ENCODE data around the gene HEY2.

The HEY2 gene

GRCh38 chr6:125745281-125746018 is 4.0 kb upstream of the HEY2 start:
- no peak for DNase-seq (ENCODE audit: low spot score)

DNA sequence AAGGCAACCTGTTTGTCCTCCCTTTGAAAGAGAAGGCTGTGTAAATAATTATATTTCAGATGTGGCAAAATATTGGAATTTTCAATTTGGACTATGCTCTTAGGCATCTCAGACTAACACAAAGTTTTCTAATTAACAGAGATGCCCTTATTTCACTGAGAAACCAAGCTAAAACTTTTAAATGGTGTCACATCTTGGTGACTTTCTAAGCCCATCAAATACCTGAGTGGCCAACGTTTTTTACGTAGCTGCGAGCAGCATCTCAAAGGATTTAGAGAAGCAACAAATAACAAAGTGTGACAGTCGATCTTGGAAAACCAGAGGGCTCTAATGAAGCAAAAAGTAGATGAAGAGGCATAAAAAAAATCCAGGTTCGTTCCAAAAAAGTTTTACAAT is 3.4 kb upstream of the HEY2 start:
- no peak for DNase-seq (ENCODE audit: low spot score)

DNA sequence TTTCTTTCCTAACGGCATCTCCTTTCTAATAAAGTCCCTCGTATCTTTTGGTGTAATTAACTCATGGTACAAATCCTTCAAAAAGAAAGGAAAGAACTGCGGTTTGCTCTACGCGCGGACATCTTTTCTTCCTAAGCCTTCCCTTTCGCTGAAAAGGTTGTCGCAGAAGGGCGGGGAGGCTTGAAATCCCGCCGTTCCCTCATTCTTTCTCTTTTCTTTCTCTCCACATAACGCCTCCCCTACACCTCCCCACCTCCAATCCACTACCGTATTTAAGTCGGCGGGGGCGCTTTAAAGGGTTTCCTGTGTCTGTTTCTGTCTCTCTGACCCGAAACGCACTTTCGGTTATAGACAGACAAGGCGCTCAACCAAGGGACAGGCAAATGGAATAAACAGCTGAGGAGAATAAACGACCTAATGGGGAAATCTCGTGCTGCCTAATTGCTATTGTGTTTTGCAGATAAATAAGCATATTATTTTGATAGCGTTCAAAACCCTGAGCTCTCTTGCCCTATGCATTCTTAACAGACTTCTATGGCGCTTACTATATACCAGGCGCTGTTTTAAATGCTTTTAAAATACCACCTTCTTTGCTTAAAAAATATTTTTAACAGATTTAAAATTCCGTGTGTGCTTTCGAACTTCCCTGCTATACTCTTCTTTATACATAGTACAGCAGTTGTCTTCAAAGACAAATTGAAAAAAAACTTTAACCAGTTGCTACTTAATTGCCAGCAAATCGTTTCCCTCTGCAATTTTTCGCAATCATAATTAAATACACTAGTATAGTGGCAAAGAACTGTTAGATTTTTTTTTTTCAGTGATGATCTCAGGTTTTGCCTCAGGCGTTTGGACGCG is 2.5 kb upstream of the HEY2 start:
- DNase-seq (ENCODE audit: low spot score) = peak; percentile 30

DNA sequence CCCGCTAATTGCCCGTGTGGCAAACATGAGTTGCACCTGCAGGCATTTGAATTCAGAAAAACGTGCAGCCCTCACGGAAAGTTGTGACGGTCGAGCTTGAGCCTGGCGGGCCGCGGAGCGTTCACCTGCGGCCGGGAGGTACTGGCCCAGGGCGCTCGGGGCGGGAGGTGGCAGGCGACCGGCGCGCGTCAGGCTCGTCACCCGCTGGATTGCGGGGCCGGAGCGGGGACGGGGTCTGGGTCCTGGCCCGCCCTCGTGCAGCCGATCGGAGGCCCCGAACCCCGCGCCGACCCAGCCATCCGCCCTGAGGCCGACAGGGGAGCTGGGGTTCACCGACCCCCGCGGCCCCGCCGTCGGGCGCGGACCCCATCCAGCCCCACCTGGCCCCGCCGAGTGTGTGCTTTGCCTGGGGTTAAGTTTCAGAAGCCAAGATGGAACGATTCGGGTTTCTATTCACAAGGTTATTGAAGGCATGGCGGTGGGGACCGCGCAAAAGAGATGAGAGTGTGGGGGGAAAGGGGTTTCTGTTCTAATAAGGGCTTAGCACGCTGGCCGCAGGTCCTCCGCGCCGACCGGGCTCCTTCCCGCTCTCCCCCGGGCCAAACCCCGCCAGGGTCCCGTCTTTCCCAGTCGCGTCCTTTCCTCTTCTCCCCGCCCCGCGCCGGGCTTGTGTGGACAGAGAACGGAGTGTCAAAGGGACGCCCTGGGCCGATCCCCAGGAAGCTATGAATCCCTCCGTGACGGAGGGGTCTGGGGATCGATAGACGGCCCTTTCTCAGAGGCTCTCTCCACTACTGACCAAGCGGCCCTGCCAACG is 1.6 kb upstream of the HEY2 start:
- no peak for DNase-seq (ENCODE audit: low spot score)

GRCh38 chr6:125748406-125749172 is 843 bp upstream of the HEY2 start:
- peak; percentile 29 for DNase-seq (ENCODE audit: low spot score)

DNA sequence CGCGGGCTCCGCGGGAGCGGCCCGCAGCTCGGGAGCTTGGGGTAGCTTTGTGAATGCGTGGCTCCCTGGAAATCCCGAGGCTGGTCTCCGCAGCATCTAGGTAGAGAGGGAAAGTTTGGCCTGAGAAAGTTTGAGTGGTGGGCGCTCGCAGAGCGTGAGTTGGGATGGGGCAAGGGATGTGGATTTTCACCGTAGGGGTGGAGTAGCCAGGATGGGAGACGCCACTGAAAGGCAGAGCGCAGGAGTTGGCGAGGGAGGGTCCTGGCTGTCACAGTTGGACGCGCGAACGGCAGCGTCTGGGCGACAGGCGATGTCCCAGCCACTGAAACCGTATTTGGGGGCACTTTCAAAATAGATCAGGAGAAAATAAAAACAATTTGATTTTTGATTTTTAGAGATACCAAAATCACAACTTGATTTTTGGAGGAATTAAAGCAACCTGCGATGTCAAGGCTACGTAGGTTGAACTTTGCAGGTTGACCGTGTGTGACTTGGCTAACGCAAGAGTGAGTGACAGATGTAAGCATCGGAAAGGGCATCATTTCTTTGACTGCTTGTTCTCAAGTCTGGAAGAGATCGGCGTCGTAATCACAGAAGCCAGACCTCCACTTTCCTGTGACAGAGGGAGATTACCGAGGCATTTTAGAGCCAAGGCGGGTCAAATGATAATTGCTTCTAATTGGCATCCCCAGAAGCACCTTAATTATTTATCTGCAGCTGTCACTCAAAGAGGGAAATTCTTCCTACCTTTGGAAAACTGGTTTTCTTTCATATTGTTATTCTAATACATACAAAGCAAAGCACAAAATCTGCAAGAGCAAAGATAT is 646 bp downstream of the HEY2 start:
- DNase-seq (ENCODE audit: low spot score) = no peak

DNA sequence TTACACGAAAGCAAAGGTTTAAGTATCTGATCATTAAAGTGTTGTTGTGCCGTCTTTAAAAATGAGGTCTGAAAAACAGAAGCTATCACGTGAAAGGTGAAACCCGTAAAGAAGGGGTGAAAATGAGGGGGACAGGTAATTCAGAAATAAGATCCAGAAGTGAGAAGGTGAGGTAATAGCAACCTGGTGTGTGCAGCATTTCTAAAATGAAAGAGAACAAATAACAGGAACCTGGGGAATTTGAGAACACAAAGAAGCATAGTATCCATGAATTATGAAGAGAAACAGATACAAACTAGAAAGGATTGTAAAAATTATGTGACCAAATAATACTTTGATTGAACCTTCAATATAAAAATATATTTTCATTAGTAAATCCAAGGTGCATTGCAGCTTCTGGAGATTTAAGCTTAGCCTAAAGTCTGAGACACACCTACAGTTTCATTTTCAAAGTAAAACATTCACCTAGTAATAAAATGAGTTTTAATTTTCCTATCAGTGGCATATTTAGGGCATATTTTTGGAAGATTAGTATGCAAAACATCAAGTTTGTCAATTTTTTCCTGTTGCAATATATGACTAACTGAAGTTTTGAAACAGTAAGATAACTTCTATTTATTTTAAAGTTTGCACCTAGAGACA is 1.4 kb downstream of the HEY2 start:
- no peak for DNase-seq (ENCODE audit: low spot score)

- DNase-seq (ENCODE audit: low spot score) = no peak
Observed at GRCh38 chr6:125751334-125751916, 2.0 kb downstream of the HEY2 start.

DNA sequence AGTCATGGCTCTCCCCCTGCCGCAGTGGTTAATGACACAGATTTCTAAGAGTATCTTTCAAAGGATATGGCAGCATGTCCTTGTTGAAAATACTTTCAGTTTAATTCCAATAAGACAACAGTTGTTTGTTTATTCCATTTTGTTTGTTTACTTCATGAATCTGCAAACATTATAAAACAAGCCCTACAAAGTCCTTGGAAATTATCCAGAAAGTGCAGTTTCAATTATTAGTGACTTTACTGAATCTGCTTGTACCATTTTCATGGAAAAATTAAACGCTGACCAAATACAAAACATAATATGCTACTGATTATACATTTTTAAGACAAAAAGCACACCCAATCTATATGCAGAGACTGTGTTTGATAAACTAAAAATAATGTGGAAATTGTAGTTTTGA is 3.3 kb downstream of the HEY2 start:
- no peak for DNase-seq (ENCODE audit: low spot score)

GRCh38 chr6:125753218-125753936 is 3.9 kb downstream of the HEY2 start:
- DNase-seq (ENCODE audit: low spot score) = peak; percentile 25

DNA sequence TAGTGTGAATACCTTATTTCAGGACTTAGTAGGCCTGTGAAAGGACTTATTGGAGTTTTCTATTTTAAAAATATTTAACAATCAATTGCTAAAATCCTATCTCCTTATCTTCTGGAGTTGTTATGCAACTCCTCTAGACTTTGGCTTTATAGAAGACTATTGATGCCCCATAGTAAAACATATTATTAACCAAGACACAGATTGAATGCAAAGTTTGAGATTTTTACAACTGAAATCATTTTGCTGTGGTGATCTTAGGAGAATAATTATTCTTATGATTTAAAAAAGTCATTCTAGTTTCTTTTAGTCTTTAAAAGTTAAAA is 4.5 kb downstream of the HEY2 start:
- DNase-seq (ENCODE audit: low spot score) = no peak

- no peak for DNase-seq (ENCODE audit: low spot score)
Observed at GRCh38 chr6:125754566-125754965, 5.1 kb downstream of the HEY2 start.

GRCh38 chr6:125759184-125759902 is 9.9 kb downstream of the HEY2 start:
- DNase-seq (ENCODE audit: low spot score) = no peak

- DNase-seq (ENCODE audit: low spot score) = no peak
Observed at GRCh38 chr6:125759959-125760457, 10.6 kb downstream of the HEY2 start.

- no peak for DNase-seq (ENCODE audit: low spot score)
Observed at GRCh38 chr6:125764121-125764671, 14.8 kb downstream of the HEY2 start.

DNA sequence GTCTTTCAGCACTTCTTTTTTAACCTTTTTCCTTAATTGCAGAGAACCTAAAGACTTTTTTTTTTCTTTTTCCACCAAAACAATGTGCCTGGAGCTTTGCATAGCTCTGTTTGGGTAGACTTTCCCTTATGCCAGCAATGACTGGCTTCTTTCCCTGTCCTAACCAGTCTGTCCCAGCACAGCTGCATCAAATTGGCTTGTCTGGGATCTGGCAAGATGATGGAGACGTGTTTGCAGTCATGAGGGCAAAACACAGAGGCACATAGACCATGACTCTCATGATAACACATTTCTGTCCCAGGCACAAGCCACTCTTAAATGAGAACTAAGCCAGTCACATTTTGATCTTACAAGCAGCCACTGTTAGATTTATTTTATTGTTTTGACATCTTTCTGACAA is 16.5 kb downstream of the HEY2 start:
- no peak for DNase-seq (ENCODE audit: low spot score)

GRCh38 chr6:125766641-125767040 is 17.2 kb downstream of the HEY2 start:
- DNase-seq (ENCODE audit: low spot score) = no peak

DNA sequence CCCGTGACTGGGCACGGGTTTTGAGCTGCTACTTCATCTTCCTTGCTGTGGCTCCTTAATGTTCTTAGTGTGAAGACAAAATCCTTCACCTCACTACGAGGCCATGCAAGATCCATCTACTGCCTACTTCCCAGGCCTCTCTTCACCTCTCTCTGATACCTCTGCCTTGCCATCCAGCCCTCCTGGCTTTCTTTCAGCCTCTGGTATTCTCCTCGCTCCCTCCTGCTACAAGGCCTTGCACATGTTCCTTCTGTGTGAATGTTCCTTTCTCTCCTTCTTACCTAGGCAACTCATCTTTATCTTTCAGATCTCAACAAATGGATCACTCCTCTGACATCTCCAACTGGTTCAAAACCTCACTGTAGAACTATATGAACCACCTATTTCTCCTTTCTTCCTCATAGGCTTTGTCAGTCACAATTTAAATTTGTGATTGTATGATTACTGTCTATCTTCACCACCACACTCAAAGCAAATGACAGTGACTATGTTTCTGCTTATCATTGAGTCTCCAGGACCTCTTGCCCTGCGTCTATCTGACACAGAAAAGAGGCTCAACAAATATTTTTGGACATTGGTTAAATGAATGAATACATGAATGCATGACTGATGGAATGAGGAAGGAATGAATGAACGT is 19.8 kb downstream of the HEY2 start:
- no peak for DNase-seq (ENCODE audit: low spot score)

Data from kidney capillary endothelial cell (primary cell).